ENCODE data around the gene MIXL1. TPM values are rescaled to one million over a fixed set of nuclear protein-coding genes. Genes with fewer than 3 reads are reported as not detected.
A peak's percentile ranks its signal among the peaks of the same experiment; 100 is the strongest.
"Not testable (repeated sequence)": the region's sequence is repeated elsewhere in the genome, so short reads cannot be mapped to it uniquely, and the experiment has no call there.

MIXL1 gene
- under 1 TPM; 0.24 to 0.32 (median 0.27) TPM for polyA plus RNA-seq (ENCODE audit: insufficient read length in 4 of 4)

DNA sequence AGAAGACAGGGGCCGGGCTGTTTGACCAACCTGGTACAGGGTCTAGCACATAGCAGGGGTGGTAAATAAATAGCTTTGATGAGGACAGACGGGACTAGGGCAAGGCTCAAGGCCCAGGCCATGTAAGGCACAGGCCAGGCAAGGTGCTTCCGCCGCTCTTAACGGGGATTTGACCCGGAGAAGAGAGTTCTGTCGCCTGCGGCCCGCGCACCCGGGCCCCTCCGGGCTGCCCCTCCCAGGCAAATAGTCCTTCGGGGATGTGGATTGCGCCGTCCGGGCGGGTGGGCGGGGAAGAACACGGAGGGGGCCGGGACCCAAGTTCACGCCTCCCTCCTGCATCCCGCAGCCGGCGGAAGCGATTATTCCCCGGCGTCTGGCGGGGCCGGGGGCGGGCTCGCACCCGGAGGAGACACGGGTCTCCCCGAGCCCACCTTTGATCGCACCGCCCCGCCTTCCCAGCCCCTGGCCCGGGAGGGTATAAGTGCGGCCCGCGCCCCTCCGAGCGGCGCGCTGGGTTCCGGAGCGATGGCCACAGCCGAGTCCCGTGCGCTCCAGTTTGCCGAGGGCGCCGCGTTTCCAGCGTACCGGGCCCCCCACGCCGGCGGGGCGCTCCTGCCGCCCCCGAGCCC lies at the start of gene MIXL1:
Gene MIXL1, plus strand, starts transcription at position 508 of the 629 bp plus-strand sequence. Its CDS starts 18 bp downstream, at position 526.
- DNase-seq (ENCODE audit: low read depth in 4 of 4, low spot score in 2 of 4), result no peak

DNA sequence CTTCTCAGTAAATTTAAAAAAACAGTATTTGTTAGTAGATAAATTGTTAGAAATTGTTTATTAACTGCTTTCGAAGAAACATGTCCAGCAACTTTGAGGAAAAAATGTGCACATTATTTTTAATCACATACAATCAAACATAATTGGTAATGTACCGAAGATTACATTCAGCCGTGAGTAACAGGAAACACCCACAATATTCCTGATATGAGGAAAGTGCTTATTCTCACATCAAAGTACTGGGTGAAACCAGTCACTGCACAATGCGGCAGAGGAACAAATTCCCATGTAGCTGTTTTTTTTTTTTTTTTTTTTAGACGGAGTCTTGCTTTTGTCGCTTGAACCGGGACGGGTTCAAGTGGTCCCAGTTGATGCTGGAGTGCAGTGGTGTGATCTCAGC lies 46.6 kb upstream of the MIXL1 start:
- no peak for DNase-seq (ENCODE audit: low read depth in 4 of 4, low spot score in 2 of 4)

DNA sequence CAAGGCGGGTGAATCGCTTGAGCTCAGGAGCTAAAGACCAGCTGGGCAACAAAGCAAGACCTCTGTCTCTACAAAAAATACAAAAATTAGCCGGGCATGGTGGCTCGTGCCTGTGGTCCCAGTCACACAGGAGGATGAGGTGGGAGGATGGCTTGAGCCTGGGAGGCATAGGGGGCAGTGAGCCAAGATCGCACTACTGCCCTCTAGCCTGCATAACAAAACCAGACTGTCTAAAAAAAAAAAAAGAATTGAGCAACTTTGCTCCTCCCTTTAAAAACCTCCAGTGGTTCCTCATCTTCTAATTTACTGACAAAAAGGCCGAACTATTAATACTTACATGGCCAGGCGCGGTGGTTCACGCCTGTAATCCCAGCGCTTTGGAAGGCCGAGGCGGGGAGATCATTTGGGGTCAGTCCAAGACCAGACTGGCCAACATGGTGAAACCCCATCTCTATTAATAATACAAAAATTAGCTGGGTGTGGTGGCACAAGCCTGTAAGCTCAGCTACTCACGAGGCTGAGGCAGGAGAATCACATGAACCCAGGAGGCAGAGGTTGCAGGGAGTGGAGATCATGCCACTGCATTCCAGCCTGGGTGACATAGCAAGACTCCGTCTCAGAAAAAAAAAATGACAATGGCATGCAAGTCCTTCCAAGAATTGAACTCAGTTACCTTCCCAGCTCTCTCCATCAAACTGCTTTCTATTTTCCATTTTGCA lies 41.3 kb upstream of the MIXL1 start:
- DNase-seq (ENCODE audit: low read depth in 4 of 4, low spot score in 2 of 4), result no peak

DNA sequence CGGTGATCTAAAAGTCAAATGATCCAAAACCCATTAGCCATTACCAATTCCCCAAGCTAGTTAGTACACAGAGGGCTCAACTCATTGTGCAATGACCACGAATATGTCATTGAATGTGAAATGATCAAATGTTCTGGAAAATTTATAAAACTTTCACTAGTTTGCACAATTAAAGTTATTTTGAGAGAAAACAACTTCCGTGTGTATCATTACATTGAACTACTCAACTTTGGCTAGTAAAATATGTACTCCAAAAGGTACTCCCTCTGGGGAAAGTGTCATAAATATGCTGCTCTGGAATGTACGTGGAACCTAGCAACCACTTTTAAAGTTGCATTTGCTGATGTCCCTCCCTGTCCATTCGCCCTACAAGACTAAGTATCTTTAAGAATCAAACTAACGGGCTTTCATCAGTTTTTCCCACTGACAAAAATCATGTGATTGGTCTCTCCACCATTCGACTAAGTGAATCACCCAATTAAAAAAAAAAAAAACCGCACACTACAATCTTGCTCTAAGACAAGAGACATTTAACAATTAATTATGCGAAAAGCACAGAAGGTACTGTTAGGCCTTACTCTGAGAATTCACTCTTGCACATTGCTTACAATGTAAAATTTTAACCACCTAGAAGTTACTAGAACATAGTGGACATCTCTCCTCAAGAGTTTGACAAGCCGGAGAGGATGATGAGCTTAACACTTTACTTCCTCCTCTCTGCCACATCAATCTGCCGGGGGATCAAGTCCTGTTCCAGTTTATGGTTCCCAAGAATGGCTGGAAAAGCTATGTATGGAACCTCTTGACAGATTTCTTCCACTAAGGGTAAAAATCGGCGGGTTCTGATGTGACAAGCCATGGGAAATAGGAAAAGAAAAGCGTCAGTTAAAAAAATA lies 38.1 kb upstream of the MIXL1 start:
- DNase-seq (ENCODE audit: low read depth in 4 of 4, low spot score in 2 of 4), result peak in 1 of 4 donors; percentile 10

DNA sequence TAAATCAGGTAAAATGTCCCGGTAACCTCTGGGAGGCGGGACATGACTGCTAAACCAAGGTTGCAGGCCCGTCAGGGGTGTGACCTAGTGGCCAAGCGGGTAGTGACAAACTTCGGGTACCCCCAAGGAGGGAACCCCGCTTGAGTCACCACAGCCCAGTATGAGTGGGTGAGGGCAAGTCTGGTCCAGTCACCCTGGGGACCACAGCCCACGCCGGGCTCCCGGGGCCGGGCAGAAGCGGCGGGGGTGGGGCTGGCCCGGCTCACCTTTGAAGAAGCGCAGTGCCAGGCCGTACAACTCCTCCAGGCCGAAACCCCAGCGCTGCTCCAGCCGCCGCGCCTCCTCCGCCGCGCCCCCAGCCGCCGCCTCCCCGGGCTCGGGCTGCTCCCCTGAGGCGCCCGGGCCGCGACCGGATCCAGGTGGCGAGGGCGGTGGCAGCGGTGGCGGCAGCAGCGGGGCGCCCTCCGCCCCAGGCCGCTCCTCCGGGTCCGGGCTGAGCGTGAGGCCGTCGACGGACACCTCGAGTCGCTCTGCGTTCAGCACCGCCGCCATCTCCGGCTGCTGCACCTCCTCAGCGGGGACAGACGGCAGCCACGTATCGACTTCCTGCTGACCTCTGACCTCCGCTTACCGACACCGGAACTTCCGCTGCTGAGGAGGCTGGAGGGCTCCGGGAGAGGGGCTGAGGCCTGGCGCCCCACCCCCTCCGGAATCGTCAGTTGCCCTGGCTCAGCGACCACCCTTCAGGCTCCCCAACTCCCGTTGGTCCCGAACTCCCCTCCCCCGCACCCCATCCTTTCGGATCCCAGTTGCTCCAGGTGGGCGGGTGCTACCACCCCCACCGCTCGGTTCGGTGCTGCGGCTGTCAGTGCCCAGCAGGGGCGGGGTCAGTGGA lies 37.1 kb upstream of the MIXL1 start, which contains the start of gene ACBD3:
Gene ACBD3, minus strand, starts transcription at position 618 of the 895 bp plus-strand sequence. Its CDS starts 66 bp downstream, at position 552.
- peak; percentile 72 to 91 (median 81) for DNase-seq (ENCODE audit: low read depth in 4 of 4, low spot score in 2 of 4)

DNA sequence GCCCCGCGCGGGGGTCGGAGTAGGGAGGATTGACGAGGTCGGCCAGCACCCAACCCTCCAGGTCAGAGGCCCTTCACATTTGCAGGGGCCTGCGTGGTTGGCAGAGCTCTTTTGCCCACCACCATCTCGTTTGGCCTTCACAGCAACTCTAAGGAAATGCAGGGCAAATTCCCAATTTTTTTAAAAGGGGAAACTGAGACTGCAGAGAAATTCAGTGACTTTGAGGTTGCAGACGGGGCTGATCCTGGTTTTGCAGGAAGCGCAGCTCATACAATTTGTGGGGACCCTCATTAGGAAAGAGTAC lies 36.5 kb upstream of the MIXL1 start:
- no peak for DNase-seq (ENCODE audit: low read depth in 4 of 4, low spot score in 2 of 4)

DNA sequence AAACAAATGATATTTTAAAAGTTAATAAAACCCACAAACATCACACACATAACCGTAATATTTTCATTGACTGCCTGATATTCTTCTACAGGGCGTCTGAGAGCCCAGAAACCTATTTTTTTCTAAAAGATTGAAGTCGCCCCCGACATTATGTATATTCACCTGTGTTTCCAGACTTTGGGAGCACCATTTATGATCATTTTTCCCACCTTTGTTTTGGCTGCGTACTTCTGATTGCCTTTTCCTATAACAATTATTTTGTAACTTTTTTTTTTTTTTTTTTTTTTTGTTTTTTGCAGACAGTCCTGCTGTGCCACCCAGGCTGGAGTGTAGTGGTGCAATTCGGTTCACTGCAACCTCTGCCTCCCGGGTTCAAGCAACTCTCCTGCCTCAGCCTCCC lies 36.1 kb upstream of the MIXL1 start:
- DNase-seq (ENCODE audit: low read depth in 4 of 4, low spot score in 2 of 4), result no peak

DNA sequence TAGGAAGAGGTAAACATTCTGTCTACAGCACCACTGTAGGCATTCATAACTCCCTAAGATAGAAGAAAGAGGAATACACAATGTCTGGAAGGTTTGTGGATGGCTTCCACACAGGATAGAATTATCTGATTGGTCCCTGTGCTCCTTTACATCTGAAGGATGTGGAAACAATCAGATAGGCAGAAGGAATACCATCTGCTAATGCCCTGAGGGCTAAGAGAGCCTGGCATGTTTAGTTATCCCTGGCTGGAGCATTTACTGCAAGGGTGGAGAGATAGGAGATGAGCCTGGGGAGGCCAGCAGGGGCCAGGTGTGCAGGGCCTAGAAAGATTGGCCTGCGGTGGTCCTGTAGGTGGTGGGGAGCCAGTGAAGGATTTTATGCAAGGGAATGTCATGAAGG lies 28.3 kb upstream of the MIXL1 start:
- no peak for DNase-seq (ENCODE audit: low read depth in 4 of 4, low spot score in 2 of 4)

DNA sequence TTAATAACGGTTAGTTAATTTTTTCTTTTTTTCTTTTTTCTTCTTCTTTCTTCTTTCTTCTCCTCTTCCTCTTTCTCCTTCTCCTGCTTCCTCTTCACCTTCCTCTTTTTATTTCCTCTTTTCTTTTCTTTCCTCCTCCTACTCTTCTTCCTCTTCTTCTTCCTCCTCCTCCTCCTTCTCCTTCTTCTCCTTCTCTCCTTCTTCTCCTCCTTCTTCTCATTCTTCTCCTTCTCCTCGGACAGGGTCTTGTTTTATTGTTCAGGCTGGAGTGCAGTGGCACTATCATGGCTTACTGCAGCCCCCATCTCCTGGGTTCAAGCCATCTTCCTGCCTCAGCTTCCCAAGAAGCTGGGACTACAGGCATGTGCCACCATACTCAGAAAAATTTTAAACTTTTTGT lies 23.5 kb upstream of the MIXL1 start:
- DNase-seq (ENCODE audit: low read depth in 4 of 4, low spot score in 2 of 4), result no peak

DNA sequence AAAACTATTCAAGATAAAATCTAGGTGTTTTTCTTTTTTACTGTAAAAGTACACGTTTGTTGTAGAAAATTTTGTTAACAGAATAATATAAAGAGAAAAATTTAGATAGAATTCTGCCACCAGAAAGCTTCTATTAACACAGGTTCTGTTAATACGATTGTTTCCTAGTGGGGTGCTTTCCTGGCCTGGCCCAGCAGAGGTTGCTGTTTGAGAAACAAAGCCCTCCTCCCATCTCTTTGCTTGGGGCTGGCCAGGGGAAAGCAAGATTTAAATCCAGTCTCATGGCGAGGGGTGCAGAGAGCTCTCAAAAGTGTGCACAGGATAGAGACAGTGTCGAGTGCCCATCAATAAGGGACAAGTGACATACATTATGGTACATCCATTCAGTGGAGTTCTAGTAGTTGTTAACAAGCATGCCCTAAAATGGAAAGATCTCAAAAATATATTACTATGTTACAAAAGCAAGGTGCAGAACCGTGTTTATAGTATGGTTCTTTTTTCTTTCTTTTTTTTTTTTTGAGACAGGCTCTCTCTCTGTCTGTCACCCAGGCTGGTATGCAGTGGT lies 22.4 kb upstream of the MIXL1 start:
- no peak for DNase-seq (ENCODE audit: low read depth in 4 of 4, low spot score in 2 of 4)

DNA sequence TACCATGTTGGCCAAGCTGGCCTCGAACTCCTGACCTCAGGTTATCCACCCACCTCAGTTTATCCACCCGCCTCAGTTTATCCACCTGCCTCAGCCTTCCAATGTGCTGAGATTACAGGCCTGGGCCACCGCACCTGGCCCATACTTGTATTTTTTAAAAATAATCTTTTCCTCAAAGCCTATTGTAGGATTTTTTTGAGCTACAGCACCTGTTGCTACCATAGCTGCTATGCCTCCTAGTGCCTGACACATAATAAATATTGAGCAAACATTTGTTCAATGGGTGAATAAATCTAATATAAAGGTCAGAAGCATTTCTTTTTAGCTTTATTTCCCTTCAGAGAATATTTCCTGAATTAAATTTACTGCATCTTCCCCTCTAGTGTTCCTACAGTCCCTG lies 21.2 kb upstream of the MIXL1 start:
- no peak for DNase-seq (ENCODE audit: low read depth in 4 of 4, low spot score in 2 of 4)

DNA sequence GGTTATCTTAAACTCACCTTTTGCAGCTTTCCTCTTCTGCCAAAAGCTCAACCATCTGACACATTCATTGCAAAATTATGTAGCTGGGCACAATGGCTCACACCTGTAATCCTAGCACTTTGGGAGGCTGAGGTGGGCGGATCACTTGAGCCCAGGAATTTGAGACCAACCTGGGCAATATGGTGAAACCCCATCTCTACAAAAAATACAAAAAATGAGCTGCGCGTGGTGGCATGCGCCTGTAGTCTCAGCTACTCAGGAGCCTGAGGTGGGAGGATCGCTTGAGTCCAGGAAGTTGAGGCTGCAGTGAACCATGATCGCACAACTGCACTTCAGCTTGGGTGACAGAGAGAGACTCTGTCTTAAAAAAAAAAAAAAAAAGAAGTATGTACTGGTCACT lies 20.8 kb upstream of the MIXL1 start:
- DNase-seq (ENCODE audit: low read depth in 4 of 4, low spot score in 2 of 4), result not testable (repeated sequence)

DNA sequence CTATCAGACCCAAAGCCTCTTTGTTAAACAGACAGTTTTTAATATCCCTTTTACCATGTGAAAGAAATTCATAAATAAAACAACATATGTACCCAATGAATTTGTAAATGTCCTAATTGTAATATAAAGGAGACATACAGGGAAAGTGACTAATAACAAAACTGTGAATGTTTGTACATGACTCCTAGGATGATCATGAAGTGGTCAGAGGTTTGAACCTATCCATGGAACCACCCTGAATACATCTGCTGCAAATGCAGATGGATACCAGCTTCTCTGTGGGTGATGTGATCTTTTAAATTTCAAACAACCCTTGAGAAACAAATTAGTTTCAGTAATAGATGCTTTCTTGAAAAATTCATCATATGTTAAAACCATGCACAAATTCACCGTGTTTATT lies 20.2 kb upstream of the MIXL1 start:
- DNase-seq (ENCODE audit: low read depth in 4 of 4, low spot score in 2 of 4), result no peak

DNA sequence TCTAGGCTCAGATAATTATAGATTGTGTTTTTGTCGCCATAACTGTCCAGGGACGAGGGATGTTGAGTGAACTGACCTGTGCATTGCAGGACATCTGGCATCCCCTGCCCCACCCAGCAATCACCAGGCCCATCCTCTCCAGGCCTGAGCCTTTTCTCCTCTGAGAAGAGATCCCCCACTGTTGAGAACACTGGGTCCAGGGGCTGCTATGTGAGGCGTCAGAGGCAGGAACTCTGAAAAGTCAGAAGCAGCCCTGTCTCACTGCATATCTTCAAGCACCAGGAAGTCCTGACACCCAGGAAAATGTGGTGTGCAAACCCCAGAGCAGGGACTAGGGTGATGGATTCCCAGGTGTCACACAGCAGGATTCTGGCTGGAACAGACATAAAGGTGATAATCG lies 19.8 kb upstream of the MIXL1 start:
- DNase-seq (ENCODE audit: low read depth in 4 of 4, low spot score in 2 of 4), result no peak

DNA sequence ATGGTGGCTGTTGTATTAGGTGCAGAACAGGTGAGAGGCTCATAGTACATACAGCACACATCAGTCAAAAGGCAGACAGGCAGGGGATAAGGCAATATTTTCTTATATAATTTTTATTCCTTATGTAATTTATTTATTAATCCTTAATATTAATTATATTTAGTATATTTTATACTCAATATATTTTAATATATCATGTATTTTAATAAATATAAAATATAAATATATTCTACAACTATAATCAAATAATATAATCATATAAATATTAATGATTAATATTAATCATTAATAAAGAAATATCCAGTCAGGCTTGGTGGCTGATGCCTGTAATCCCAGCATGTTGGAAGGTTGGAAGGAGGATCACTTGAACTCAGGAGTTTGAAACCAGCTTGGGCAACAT lies 19.3 kb upstream of the MIXL1 start:
- no peak for DNase-seq (ENCODE audit: low read depth in 4 of 4, low spot score in 2 of 4)

DNA sequence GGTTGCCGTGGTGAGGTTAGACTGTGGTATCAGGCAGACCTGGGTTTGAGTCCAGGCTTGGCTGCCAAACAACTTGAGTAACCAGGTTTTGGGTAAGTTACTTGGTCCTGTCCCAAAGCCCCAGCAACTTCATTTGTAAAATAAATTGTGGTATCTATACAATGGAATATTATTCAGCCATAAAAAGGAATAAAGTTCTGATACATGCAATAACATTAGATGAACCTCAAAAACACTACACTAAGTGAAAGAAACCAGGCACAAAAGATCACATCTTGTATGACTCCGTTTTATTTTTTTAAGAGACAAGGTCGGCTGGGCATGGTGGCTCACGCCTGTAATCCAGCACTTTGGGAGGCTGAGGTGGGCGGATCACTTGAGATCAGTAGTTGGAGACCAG lies 16.4 kb upstream of the MIXL1 start:
- DNase-seq (ENCODE audit: low read depth in 4 of 4, low spot score in 2 of 4), result no peak

DNA sequence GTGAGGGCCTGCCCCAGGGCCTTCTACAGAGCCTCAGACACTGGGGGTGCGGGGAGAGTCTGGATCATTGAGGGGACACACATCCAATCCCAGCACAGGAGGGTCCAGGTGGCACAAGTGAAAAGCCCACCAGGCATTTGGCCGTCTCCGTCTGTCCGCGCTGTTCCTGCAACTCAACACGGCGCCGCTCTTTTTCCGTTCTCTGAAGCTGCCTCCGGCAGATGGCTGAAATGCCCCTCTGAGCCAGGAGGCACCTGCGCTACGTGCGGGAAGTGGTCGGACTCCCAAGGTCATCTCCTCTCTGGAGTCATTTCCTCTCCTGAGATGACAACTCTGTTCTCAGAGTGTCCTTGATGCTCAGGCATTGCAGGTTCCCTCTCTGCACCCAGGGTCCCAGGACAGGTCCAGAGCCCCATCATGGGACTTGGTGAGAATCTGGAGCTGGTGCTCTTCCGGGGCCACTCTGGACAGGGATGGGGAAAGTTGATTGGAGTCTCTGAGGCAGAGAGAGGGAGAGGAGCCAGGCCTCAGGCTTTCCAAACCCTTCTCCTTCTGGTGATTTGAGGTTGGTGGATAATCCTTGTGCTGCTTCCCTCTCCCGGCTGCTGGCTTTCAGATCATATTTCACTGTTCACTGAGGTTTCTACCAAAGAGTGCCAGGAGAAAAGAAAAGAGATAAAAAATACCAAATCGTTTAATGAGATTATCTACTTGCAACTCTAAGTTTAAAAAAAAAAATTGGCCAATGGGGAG lies 14.0 kb upstream of the MIXL1 start:
- DNase-seq (ENCODE audit: low read depth in 4 of 4, low spot score in 2 of 4), result no peak

DNA sequence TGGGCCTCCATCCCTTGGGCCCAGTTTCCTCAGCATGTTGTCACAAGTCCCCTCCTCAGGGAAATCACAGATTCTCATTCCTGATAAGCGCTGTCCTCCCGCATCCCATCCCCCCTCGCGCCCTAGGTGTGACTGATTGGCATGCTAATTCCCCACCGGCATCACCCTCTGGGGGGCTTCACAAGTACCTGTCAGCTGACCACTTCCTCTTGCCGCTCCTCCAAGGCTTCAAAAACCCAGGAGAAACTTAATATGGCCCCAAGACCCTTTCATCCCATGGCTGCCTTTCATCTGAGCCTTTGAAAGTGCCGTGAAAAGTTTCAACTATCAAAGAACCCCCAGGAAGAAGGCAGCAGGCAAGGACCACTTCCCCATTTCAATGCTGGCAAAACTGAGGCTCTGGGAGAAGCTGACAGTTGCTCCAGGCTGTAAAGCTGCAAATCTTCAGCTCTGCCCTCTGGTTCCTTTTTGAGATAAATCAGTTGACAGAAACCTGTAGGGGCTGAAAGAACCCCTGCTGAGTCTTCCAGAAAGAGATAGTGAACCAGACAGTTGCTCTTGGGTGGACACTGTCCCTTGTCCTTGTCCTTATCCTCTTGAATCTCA lies 12.8 kb upstream of the MIXL1 start:
- no peak for DNase-seq (ENCODE audit: low read depth in 4 of 4, low spot score in 2 of 4)
